OCI-LY1 (cell line): ENCODE measurements around the gene CROCC.

ENCODE experiments used
- H2AFZ ChIP-seq: fragments of 200-600 bp; sonication (generic), shearing (Covaris generic); 2 replicates; pipeline ENCODE4 v1.6.0; 2014; ENCODE audit warnings: antibody characterized with exemption, mild to moderate bottlenecking, low read length
- H3F3A ChIP-seq: fragments of 200-600 bp; sonication (generic), shearing (Covaris generic); 2 replicates; pipeline ENCODE4 v1.6.0; 2014; ENCODE audit warnings: mild to moderate bottlenecking, antibody characterized with exemption, low read length, moderate library complexity; ENCODE audit not compliant: insufficient read depth
- H3K27ac ChIP-seq: fragments of 200-600 bp; sonication (generic); 2 replicates; pipeline ENCODE4 v1.5.1; 2014; ENCODE audit warnings: low read length, mixed run types, mild to moderate bottlenecking, low read depth; ENCODE audit not compliant: poor library complexity, severe bottlenecking
- H3K27me3 ChIP-seq: fragments of 200-600 bp; sonication (generic); 2 replicates; pipeline ENCODE4 v1.6.0; 2014; ENCODE audit warnings: antibody characterized with exemption, mild to moderate bottlenecking, low read length, moderate library complexity; ENCODE audit not compliant: insufficient read depth
- H3K36me3 ChIP-seq: fragments of 200-600 bp; sonication (generic); 2 replicates; pipeline ENCODE4 v1.6.1; 2014; ENCODE audit warnings: mild to moderate bottlenecking, antibody characterized with exemption, low read length, moderate library complexity, mixed read lengths; ENCODE audit not compliant: insufficient read depth
- H3K4me1 ChIP-seq: fragments of 200-600 bp; sonication (generic); 2 replicates; pipeline ENCODE4 v1.5.1; 2014; ENCODE audit warnings: mild to moderate bottlenecking, low read length, moderate library complexity; ENCODE audit not compliant: insufficient read depth, severe bottlenecking
- H3K4me2 ChIP-seq: fragments of 200-600 bp; sonication (generic), shearing (Covaris generic); 2 replicates; pipeline ENCODE4 v1.6.1; 2014; ENCODE audit warnings: low read length
- H3K4me3 ChIP-seq: fragments of 200-600 bp; sonication (generic); 2 replicates; pipeline ENCODE4 v1.5.1; 2014; ENCODE audit warnings: low read length, low read depth, mild to moderate bottlenecking, mixed read lengths; ENCODE audit not compliant: poor library complexity, severe bottlenecking
- H3K79me2 ChIP-seq: fragments of 200-600 bp; shearing (Covaris generic); 2 replicates; pipeline ENCODE4 v1.6.1; 2016; ENCODE audit warnings: mixed run types, low read length, mixed read lengths; ENCODE audit not compliant: insufficient read depth
- H3K9ac ChIP-seq: fragments of 200-600 bp; sonication (generic), shearing (Covaris generic); 2 replicates; pipeline ENCODE4 v1.6.1; 2014; ENCODE audit warnings: mild to moderate bottlenecking, low read length, mixed read lengths
- H3K9me2 ChIP-seq: fragments of 200-600 bp; sonication (generic), shearing (Covaris generic); 2 replicates; pipeline ENCODE4 v1.6.1; 2014; ENCODE audit warnings: low read depth, mild to moderate bottlenecking, low read length, mixed read lengths
- H3K9me3 ChIP-seq: fragments of 200-600 bp; shearing (Covaris generic); 2 replicates; pipeline ENCODE4 v1.6.1; 2014; ENCODE audit warnings: low read length, mixed read lengths
- H4K20me1 ChIP-seq: fragments of 200-600 bp; sonication (generic), shearing (Covaris generic); 2 replicates; pipeline ENCODE4 v1.6.0; 2016; ENCODE audit warnings: mild to moderate bottlenecking, low read length; ENCODE audit not compliant: insufficient read depth
- EZH2 ChIP-seq: fragments of 200-600 bp; sonication (generic), shearing (Covaris generic); IDR thresholded peaks from 2 replicates; pipeline ENCODE4 v1.8.0; 2017; ENCODE audit warnings: borderline replicate concordance, mixed run types, mild to moderate bottlenecking, antibody characterized with exemption, low read length, moderate library complexity, mixed read lengths
- TF ChIP-seq, protein P1 (sequence below): fragments of 200-600 bp; sonication (generic), shearing (Covaris generic); IDR thresholded peaks from 2 replicates; pipeline ENCODE4 v1.5.1; 2017; ENCODE audit warnings: mild to moderate bottlenecking, antibody characterized with exemption, low read length, moderate library complexity, mixed read lengths

CROCC gene

DNA sequence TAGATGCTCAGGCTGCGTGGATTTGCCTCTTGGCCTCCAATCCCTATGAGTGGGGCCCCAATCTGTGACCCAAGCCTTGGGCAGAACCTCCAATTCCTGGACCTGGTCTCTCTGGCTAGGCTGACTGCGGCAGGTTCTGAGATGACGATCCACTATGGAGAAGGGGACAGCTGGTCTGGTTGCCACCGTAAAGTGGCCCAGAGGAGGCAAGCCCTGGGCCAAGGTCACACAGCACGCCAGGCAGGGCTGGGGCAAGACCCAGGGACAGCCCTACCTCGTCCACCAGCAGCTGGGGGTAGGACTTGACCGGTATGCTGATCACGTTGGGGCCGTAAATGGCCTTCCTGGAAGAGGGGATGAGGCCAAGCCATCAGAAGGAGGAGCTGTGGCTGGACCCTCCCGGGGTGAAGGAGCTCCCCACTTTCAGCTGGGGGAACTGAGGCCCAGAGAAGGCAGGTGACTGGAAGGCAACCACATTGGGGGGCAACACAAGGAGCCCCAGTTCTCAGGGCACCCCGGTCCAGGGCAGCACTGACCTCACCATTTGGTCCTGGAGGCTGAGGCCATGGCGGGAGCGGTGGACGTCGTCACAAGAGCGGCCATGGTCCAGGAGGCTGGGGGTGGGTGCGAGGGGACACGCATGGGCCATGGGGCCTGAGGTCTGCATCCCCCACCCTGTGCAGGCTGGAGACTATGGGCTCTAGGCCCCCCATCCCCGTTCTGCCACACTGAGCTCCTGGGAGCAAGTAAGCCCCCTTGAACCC lies 80.2 kb downstream of the CROCC start:
- H3K36me3 ChIP-seq = peaks cover 9% of the 10 kb centered on the region; the same call in 1 of the 2 replicates
- H3K9ac ChIP-seq = no peak overlapping the region
- no peaks in the 10 kb centered on the region for H4K20me1 ChIP-seq
- H3K4me3 ChIP-seq = no peak overlapping the region
- TF ChIP-seq, protein P1, sequence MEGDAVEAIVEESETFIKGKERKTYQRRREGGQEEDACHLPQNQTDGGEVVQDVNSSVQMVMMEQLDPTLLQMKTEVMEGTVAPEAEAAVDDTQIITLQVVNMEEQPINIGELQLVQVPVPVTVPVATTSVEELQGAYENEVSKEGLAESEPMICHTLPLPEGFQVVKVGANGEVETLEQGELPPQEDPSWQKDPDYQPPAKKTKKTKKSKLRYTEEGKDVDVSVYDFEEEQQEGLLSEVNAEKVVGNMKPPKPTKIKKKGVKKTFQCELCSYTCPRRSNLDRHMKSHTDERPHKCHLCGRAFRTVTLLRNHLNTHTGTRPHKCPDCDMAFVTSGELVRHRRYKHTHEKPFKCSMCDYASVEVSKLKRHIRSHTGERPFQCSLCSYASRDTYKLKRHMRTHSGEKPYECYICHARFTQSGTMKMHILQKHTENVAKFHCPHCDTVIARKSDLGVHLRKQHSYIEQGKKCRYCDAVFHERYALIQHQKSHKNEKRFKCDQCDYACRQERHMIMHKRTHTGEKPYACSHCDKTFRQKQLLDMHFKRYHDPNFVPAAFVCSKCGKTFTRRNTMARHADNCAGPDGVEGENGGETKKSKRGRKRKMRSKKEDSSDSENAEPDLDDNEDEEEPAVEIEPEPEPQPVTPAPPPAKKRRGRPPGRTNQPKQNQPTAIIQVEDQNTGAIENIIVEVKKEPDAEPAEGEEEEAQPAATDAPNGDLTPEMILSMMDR = no peak
- no peak for TF ChIP-seq EZH2
- no peaks in the 10 kb centered on the region for H3K9me2 ChIP-seq
- no peak overlapping the region for H3K27ac ChIP-seq
- H3K4me2 ChIP-seq = no peak overlapping the region
- H3F3A ChIP-seq = no peaks in the 10 kb centered on the region
- no peaks in the 10 kb centered on the region for H3K4me1 ChIP-seq
- H3K27me3 ChIP-seq = no peaks in the 10 kb centered on the region
- no peaks in the 10 kb centered on the region for H3K79me2 ChIP-seq
- no peak overlapping the region for H2AFZ ChIP-seq
- no peaks in the 10 kb centered on the region for H3K9me3 ChIP-seq

DNA sequence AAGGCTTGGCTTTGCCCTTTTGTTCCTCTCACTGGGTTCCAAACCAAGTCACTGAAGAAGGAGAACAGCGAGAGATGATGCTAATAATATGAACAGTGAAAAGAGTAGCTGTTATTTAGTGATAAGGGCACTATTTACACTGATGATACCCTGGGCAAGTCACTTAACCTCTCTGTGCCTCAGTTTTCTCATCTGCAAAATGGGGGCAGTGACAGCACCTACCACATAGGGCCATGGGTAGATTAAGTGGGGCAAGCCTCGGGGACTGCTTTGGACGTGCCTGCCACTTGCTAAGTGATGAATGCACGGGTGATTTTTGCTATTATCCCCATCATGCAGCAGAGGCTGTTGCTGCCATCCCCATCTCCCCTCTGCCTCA lies 80.8 kb downstream of the CROCC start:
- Histone ChIP-seq H3K4me1 (no peaks in the 10 kb centered on the region), H4K20me1 (no peaks in the 10 kb centered on the region), H3K36me3 (peaks cover 9% of the 10 kb centered on the region; the same call in 1 of the 2 replicates), H3K9me2 (no peaks in the 10 kb centered on the region), H2AFZ (no peak overlapping the region), H3K4me3 (no peak overlapping the region), H3K9ac (no peak overlapping the region), H3K9me3 (no peaks in the 10 kb centered on the region), H3K27me3 (no peaks in the 10 kb centered on the region), H3K27ac (no peak overlapping the region), H3F3A (no peaks in the 10 kb centered on the region), H3K4me2 (no peak overlapping the region), H3K79me2 (no peaks in the 10 kb centered on the region)
- no peak for TF ChIP-seq EZH2
- TF ChIP-seq, protein P1 = no peak

DNA sequence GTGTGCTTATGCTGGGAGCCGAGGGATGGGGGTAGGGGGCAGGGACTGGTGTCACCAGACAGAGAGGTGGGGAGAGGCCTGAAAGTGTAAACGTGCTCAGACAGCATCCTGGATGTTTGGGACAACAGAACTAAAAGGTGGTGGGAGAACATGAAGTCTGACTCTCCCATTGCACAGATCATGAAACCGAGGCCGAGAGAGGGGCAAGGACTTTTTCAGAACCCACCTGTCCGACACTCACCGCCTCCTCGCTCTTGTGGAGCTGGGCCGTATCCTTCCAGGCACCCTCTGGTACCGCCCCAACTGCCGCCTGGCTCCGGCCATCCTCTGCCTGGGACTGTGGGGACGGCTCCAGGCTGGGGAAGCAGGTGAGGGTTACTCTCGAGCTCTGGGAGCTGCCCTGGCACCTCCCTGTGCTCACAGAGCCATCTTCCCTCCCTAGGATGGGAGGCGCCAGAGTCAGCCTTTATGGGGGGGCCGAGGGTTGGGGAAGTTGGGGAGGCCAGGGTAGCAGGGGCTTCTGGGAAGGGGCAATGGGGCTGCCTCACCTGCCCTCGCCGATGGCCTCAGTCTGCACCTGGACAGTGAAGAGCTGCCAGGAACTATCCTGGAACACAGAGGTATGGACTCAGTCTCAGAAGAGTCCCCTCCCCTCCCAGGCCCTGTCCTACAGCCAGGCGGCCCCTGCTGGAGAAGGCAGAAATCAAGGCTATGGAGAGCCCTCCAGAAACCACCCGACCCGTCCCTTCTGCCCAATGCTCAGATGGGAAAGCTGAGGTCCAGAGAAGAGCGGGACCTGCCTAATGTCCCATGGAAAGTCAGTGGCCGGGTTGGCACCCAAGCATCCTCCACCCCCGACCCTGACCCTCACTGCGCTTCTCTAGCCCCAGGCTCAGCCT lies 83.0 kb downstream of the CROCC start:
- Histone ChIP-seq H3K9me3 (no peaks in the 10 kb centered on the region), H3K9ac (no peak overlapping the region), H3K4me2 (no peak overlapping the region), H3K4me3 (no peak overlapping the region), H3K9me2 (no peaks in the 10 kb centered on the region), H4K20me1 (no peaks in the 10 kb centered on the region), H3K4me1 (no peaks in the 10 kb centered on the region), H3K79me2 (no peaks in the 10 kb centered on the region), H3K27ac (no peak overlapping the region), H3K27me3 (no peaks in the 10 kb centered on the region), H3F3A (no peaks in the 10 kb centered on the region), H2AFZ (no peak overlapping the region), H3K36me3 (peaks cover 3% of the 10 kb centered on the region; the same call in 1 of the 2 replicates)
- TF ChIP-seq, protein P1 = no peak
- no peak for TF ChIP-seq EZH2
